B cell (primary cell): Measurements from ENCODE around the gene PLEKHA7. TPM values are rescaled to one million over a fixed set of nuclear protein-coding genes. Genes with fewer than 3 reads are reported as not detected.

Source experiments
- ATAC-seq: fragments of 200-7000 bp; cut with Tn5 transposase; one replicate; pipeline ENCODE4 v1.10.0; 2021; ENCODE audit warnings: low read depth, mild to moderate bottlenecking, moderate number of reproducible peaks, moderate library complexity
- CTCF ChIA-PET: fragments of 350-600 bp; sonication (Branson Sonifier 250); formaldehyde crosslinking; loops from one replicate; lab custom pipeline; 2021; ENCODE audit warnings: antibody characterized with exemption, inconsistent platforms; lab: Charles Lee
- POLR2A ChIA-PET: fragments of 350-600 bp; sonication (Branson Sonifier 250); formaldehyde crosslinking; loops from one replicate; lab custom pipeline; 2021; ENCODE audit warnings: antibody characterized with exemption; lab: Charles Lee
- DNase-seq: peaks from one replicate; pipeline ENCODE4 v3.0.0; 2013
- H2AFZ ChIP-seq: 2 replicates; pipeline ENCODE4 v1.6.1; 2012; ENCODE audit warnings: mild to moderate bottlenecking, low read depth, low read length; ENCODE audit not compliant: insufficient read depth, poor library complexity, severe bottlenecking
- H3K27ac ChIP-seq, 2 donors: 1 replicate in 1 of 2; 2 replicates in 1 of 2; pipeline ENCODE4 v1.5.1; 2012 to 2013; ENCODE audit warnings: low read length in 2 of 2, mild to moderate bottlenecking in 2 of 2, moderate library complexity in 1 of 2
- H3K27me3 ChIP-seq, 4 experiments: fragments of 200-600 bp in 1 of 4; sonication (generic) in 1 of 4; replicated peaks in 1 of 4; 1 replicate in 2 of 4; 2 replicates in 2 of 4; pipeline versions ENCODE4 v1.6.1 to v1.7.0; 2013 to 2016; ENCODE audit warnings: low read length in 3 of 4, mild to moderate bottlenecking in 2 of 4, mixed read lengths in 1 of 4, moderate library complexity in 1 of 4; ENCODE audit not compliant: insufficient read depth in 4 of 4, control insufficient read depth in 3 of 4; ENCODE audit errors: control extremely low read depth in 1 of 4
- H3K36me3 ChIP-seq, 2 experiments: replicated peaks in 1 of 2; 1 replicate in 1 of 2; 2 replicates in 1 of 2; pipeline versions ENCODE4 v1.6.1 to v1.7.1; 2013; ENCODE audit warnings: low read length in 1 of 2; ENCODE audit not compliant: insufficient read depth in 2 of 2, control insufficient read depth in 1 of 2; ENCODE audit errors: control extremely low read depth in 1 of 2, extremely low read depth in 1 of 2
- H3K4me1 ChIP-seq, 2 donors: fragments of 200-600 bp in 1 of 2; sonication (generic) in 1 of 2; 1 replicate in 1 of 2; 2 replicates in 1 of 2; pipeline versions ENCODE4 v1.5.1 to v1.6.1; 2013 to 2017; ENCODE audit warnings: low read length in 2 of 2; ENCODE audit not compliant: control insufficient read depth in 2 of 2, insufficient read depth in 2 of 2
- H3K4me2 ChIP-seq: replicated peaks from 2 replicates; pipeline ENCODE3; 2012; ENCODE audit warnings: mild to moderate bottlenecking, low read depth, low read length; ENCODE audit not compliant: poor library complexity, severe bottlenecking
- H3K4me3 ChIP-seq, 5 experiments: fragments of 200-600 bp in 1 of 5; sonication (generic) in 1 of 5; 1 replicate in 3 of 5; 2 replicates in 2 of 5; pipeline versions ENCODE4 v1.5.1 to v1.7.0; 2011 to 2016; ENCODE audit warnings: low read length in 4 of 5, mild to moderate bottlenecking in 4 of 5, low read depth in 2 of 5, control low read depth in 1 of 5, moderate library complexity in 1 of 5; ENCODE audit not compliant: insufficient read depth in 1 of 5; ENCODE audit errors: control extremely low read depth in 1 of 5, extremely low read depth in 1 of 5
- H3K79me2 ChIP-seq: fragments of 200-600 bp; sonication (generic); one replicate; pipeline ENCODE4 v1.6.0; 2016; ENCODE audit warnings: low read length; ENCODE audit not compliant: control insufficient read depth, insufficient read depth
- H3K9ac ChIP-seq: fragments of 200-600 bp; sonication (generic); 2 replicates; pipeline ENCODE4 v1.6.1; 2017; ENCODE audit warnings: mild to moderate bottlenecking, low read length, moderate library complexity
- H3K9me3 ChIP-seq, 3 donors: one replicate each; pipeline versions ENCODE4 v1.6.1 to v1.7.1; 2013; ENCODE audit warnings: low read length in 2 of 3; ENCODE audit not compliant: control insufficient read depth in 2 of 3, insufficient read depth in 1 of 3; ENCODE audit errors: control extremely low read depth in 1 of 3
- H4K20me1 ChIP-seq: 2 replicates; pipeline ENCODE4 v1.6.0; 2012; ENCODE audit warnings: mild to moderate bottlenecking, low read length; ENCODE audit not compliant: insufficient read depth, control insufficient read depth, poor library complexity, severe bottlenecking
- H3K27ac Mint-ChIP-seq: one replicate; pipeline ENCODE4 v1.8.0; 2021; ENCODE audit warnings: mixed read lengths
- H3K27me3 Mint-ChIP-seq: one replicate; pipeline ENCODE4 v1.8.0; 2021; ENCODE audit warnings: mixed read lengths
- H3K4me1 Mint-ChIP-seq: one replicate; pipeline ENCODE4 v1.8.0; 2021; ENCODE audit warnings: mixed read lengths
- H3K4me3 Mint-ChIP-seq: one replicate; pipeline ENCODE4 v1.8.0; 2021; ENCODE audit warnings: mixed read lengths
- H3K9me3 Mint-ChIP-seq: one replicate; pipeline ENCODE4 v1.8.0; 2022; ENCODE audit warnings: mixed read lengths; ENCODE audit not compliant: insufficient read depth
- CTCF ChIP-seq: fragments of 200-600 bp; IDR thresholded peaks from one replicate; pipeline ENCODE4 v1.8.0; 2022; ENCODE audit warnings: antibody characterized with exemption, mild to moderate bottlenecking
- EZH2 ChIP-seq: IDR thresholded peaks from 2 replicates; pipeline ENCODE4 v1.6.1; 2012; ENCODE audit warnings: borderline replicate concordance, low read depth, mild to moderate bottlenecking, moderate library complexity, low read length; ENCODE audit not compliant: insufficient read depth, poor library complexity, severe bottlenecking
- WGBS: methylation state at CpG from one replicate; pipeline ENCODE4 v1.1.5; 2013; ENCODE audit warnings: missing lambda C conversion rate; ENCODE audit not compliant: insufficient coverage; 5-methylcytosine and 5-hydroxymethylcytosine counted together
- intact Hi-C: fragments of 100-400 bp; cut with micrococcal nuclease; formaldehyde crosslinking; loops from one replicate; pipeline ENCODE4 v1.10.0; 2022
- polyA plus RNA-seq: library from polyadenylated mRNA; depleted of rRNA; stranded (reverse); fragments of >200 nt; gene quantifications from 2 replicates; pipeline ENCODE4 v1.2.3, GENCODE V29; 2012
- total RNA-seq, 2 donors: library from RNA; stranded (reverse); fragments of 120-200 nt in 1 of 2; gene quantifications; 1 replicate in 1 of 2; 2 replicates in 1 of 2; pipeline versions ENCODE4 v1.2.3 to v1.2.4, GENCODE V29; 2013 to 2022

Gene PLEKHA7
- total and polyA plus RNA-seq, 2 donors (not counting 1 experiment from before 2014, with no cell fraction given) = 1.7 to 8.2 TPM

- Histone ChIP-seq H3K27me3 (peaks cover 0 to 3% (median 0%) of the 10 kb centered on the region in 4 experiments), H3K9me3 (no peaks in the 10 kb centered on the region), H3K9ac (no peak overlapping the region), H4K20me1 (no peaks in the 10 kb centered on the region), H3K79me2 (no peaks in the 10 kb centered on the region), H3K36me3 (no peaks in the 10 kb centered on the region), H3K4me3 (no peak overlapping the region), H3K27ac (no peak overlapping the region), H2AFZ (no peak overlapping the region), H3K4me2 (no peak overlapping the region), H3K4me1 (peaks cover 14 to 15% of the 10 kb centered on the region in 2 donors)
- ATAC-seq (no peak), DNase-seq (no peak)
- ChIA-PET POLR2A (no interaction called here), CTCF (interaction anchor here (0.7 to 1.0 kb wide), 2 partner anchors 11 to 286 kb away, joined by 4 to 5 read pairs; no protein-coding TSS in a partner anchor)
- H3K27ac Mint-ChIP-seq = no peak overlapping the region
- H3K9me3 Mint-ChIP-seq = no peaks in the 10 kb centered on the region
- intact Hi-C loops = loop anchor here (10.0 kb wide), 1 partner anchor 562 kb away; no protein-coding TSS in a partner anchor
- H3K27me3 Mint-ChIP-seq = no peaks in the 10 kb centered on the region
- no peak overlapping the region for H3K4me3 Mint-ChIP-seq
- TF ChIP-seq EZH2 = no peak
- TF ChIP-seq CTCF = no peak
- H3K4me1 Mint-ChIP-seq = peaks cover 17% of the 10 kb centered on the region
- no CpG with 5 or more reads among the region's 4 CpGs for WGBS
Observed at GRCh38 chr11:16942342-16942741, 71.9 kb downstream of the PLEKHA7 start.

GRCh38 chr11:16941935-16942334 is 72.3 kb downstream of the PLEKHA7 start:
- DNase-seq = no peak
- Histone ChIP-seq H3K27ac (no peak overlapping the region), H2AFZ (no peak overlapping the region), H4K20me1 (no peaks in the 10 kb centered on the region), H3K4me1 (peaks cover 14% of the 10 kb centered on the region in 2 donors), H3K9me3 (no peaks in the 10 kb centered on the region), H3K4me3 (no peak overlapping the region), H3K4me2 (no peak overlapping the region), H3K9ac (no peak overlapping the region), H3K79me2 (no peaks in the 10 kb centered on the region), H3K36me3 (no peaks in the 10 kb centered on the region), H3K27me3 (peaks cover 0 to 3% (median 0%) of the 10 kb centered on the region in 4 experiments)
- Mint-ChIP-seq H3K27ac (no peak overlapping the region), H3K4me1 (peaks cover 16% of the 10 kb centered on the region), H3K4me3 (no peak overlapping the region), H3K9me3 (no peaks in the 10 kb centered on the region), H3K27me3 (no peaks in the 10 kb centered on the region)
- intact Hi-C loops = loop anchor here (10.0 kb wide), 1 partner anchor 563 kb away; no protein-coding TSS in a partner anchor
- ATAC-seq = no peak
- ChIA-PET CTCF (interaction anchor here (1.0 to 1.2 kb wide), 4 partner anchors 12 to 122 kb away, joined by 3 to 5 read pairs (median 4); no protein-coding TSS in a partner anchor), POLR2A (no interaction called here)
- WGBS = 84% methylated on average over 4 of the region's 5 CpGs
- no peak for TF ChIP-seq EZH2
- no peak for TF ChIP-seq CTCF
